SJCRH30 (cell line): Measurements from ENCODE around the gene CALHM1. TPM values are rescaled to one million over a fixed set of nuclear protein-coding genes. Genes with fewer than 3 reads are reported as not detected.

Experiments
- DNase-seq, 2 experiments: peaks; one replicate each; pipeline ENCODE4 v3.0.0-alpha.2; 2015 to 2020
- H3K27ac ChIP-seq: fragments of 250-450 bp; sonication (Bioruptor Pico); 2 replicates; pipeline ENCODE4 v1.5.1; 2020; ENCODE audit warnings: mild to moderate bottlenecking, moderate library complexity
- H3K27me3 ChIP-seq: fragments of 250-450 bp; sonication (Bioruptor Pico); 2 replicates; pipeline ENCODE4 v1.5.1; 2020; ENCODE audit warnings: mild to moderate bottlenecking, moderate library complexity
- H3K36me3 ChIP-seq: fragments of 250-450 bp; sonication (Bioruptor Pico); 2 replicates; pipeline ENCODE4 v1.5.1; 2020; ENCODE audit warnings: mild to moderate bottlenecking, moderate library complexity
- H3K4me1 ChIP-seq: fragments of 250-450 bp; sonication (Bioruptor Pico); 2 replicates; pipeline ENCODE4 v1.5.1; 2020; ENCODE audit warnings: mild to moderate bottlenecking, moderate library complexity
- H3K4me3 ChIP-seq: fragments of 250-450 bp; sonication (Bioruptor Pico); 2 replicates; pipeline ENCODE4 v1.5.1; 2020; ENCODE audit warnings: mild to moderate bottlenecking, moderate library complexity
- H3K9me3 ChIP-seq: fragments of 250-450 bp; sonication (Bioruptor Pico); replicated peaks from 2 replicates; pipeline ENCODE4 v1.5.1; 2020; ENCODE audit warnings: mild to moderate bottlenecking, moderate library complexity
- total RNA-seq: library from RNA; depleted of rRNA; stranded (reverse); fragments of >200 nt; shearing (Covaris generic); gene quantifications from 2 replicates; pipeline ENCODE4 v1.2.3, GENCODE V29; 2014; rRNA removed

CALHM1 gene
- total RNA-seq, 1 experiment from 2014 or later = 0.02 TPM

DNA sequence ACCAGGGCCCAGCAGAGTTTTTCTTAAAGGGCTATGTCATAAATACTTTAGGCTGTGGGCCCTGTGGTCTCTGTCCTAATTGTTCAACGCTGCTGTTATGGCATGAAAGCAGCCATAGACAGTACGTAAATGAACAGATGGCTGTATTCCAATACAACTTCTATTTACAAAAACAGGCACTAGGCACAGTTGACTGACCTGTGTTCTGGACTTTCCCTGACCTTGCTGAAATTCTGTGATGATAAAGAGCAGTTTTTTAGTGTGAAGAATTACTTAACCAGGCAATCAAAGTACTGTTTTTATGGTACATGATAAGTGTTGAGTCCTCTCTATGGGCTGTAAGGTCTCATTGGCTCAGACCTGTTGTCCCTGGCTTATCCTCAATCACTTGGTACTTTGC, 45.1 kb downstream of the CALHM1 start:
- Histone ChIP-seq H3K4me3 (no peak overlapping the region), H3K27ac (no peak overlapping the region), H3K4me1 (no peaks in the 10 kb centered on the region), H3K36me3 (peaks cover 81% of the 10 kb centered on the region), H3K9me3 (no peaks in the 10 kb centered on the region), H3K27me3 (no peaks in the 10 kb centered on the region)
- DNase-seq = no peak

Other genes starting within 250 kb of the CALHM1 start
- gene RPEL1, start 213.0 kb downstream of the CALHM1 start, total RNA-seq = not detected in 2 replicates
- not detected in 2 replicates for gene INA, start 181.8 kb downstream of the CALHM1 start, total RNA-seq
- gene PCGF6, start 107.8 kb downstream of the CALHM1 start, total RNA-seq = 25.0 and 28.9 TPM in 2 replicates
- 20.7 and 23.2 TPM in 2 replicates for gene TAF5, start 90.9 kb downstream of the CALHM1 start, total RNA-seq
- 307 and 321 TPM in 2 replicates for gene ATP5MK, start 62.4 kb downstream of the CALHM1 start, total RNA-seq
- gene PDCD11, start 62.3 kb downstream of the CALHM1 start, total RNA-seq = 76.1 and 80.0 TPM in 2 replicates
- 34.8 and 35.0 TPM in 2 replicates for gene CALHM2, start 6.5 kb downstream of the CALHM1 start, total RNA-seq
- not detected in 2 replicates for gene CALHM3, start 20.3 kb upstream of the CALHM1 start, total RNA-seq
- gene NEURL1, start 34.8 kb upstream of the CALHM1 start, total RNA-seq = 2.6 and 4.1 TPM in 2 replicates